GM21825 (cell line): ENCODE measurements around the gene NUCKS1.
A peak's percentile ranks its signal among the peaks of the same experiment; 100 is the strongest.

ENCODE experiments used
- ATAC-seq: cut with Tn5 transposase; IDR thresholded peaks from one replicate; pipeline ENCODE4 v1.9.1; 2021; ENCODE audit warnings: mild to moderate bottlenecking, moderate library complexity; ENCODE audit not compliant: unreplicated experiment

The NUCKS1 gene

DNA sequence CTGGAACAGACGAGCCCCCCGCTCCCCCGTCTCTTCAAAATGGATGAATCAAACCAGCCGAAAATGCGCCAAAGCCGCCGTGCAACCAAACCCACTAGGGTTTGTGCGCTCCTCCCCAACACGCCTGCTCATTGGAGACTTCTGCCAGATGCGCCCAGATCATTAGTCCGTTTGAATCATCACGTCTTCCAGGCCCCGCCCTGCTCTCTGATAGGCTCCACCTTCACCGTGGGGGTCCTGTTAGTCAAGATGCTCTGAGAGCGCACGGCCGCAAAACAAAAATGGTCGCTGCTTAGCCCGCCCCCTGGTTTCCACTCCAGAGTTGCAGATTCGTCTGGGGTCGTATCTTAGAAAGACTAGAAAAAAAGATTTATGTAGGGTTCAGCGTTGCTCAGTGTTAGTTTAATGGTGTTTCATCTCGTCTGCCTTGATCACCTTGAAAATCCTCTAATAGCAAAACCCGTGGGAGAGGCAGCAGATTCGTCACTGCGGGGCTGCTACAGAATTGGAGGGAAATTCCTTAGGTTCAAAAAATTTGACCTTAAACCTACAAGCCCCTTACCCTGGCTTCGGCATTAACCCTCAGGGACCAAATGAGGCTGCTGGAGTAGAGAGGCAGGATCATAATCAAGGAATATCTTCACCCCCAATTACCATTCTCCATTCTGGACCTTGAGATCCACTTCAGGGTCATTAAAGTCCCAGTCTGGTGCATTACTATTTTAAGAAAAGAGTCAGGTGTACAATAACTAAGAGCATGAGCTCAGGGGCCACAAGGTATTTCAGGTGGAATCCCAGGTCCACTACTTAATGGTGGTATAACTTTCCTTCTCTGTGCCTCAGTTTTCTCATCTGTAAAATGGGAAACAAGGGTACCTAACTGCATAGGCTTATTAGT, at the start of gene NUCKS1:
Gene NUCKS1, minus strand, starts transcription at position 45 of the 898 bp plus-strand sequence. CDS start 209 bp downstream, outside the sequence.
- ATAC-seq = peak; percentile 79

- ATAC-seq = no peak
Observed at GRCh38 chr1:205798577-205798976, 48.6 kb upstream of the NUCKS1 start.

DNA sequence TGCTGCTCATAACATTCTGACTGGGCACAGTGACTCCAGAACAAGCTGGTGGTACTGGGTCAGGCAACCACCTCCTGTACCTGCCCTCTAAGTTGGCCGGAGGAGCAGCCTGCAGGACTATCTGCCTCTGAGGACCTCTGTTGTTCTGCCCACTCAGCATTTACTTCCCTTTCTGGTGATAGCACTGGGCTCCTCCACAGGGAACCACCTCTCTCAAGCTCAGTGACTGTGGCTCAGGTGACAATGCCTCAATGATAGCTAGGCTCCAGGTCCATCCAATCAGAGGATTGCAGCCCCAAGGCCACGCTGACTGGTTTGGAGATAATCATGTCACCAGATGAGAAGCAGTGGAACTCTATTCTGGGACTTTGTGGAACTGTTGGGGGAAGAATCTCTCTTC, 47.2 kb upstream of the NUCKS1 start:
- no peak for ATAC-seq

DNA sequence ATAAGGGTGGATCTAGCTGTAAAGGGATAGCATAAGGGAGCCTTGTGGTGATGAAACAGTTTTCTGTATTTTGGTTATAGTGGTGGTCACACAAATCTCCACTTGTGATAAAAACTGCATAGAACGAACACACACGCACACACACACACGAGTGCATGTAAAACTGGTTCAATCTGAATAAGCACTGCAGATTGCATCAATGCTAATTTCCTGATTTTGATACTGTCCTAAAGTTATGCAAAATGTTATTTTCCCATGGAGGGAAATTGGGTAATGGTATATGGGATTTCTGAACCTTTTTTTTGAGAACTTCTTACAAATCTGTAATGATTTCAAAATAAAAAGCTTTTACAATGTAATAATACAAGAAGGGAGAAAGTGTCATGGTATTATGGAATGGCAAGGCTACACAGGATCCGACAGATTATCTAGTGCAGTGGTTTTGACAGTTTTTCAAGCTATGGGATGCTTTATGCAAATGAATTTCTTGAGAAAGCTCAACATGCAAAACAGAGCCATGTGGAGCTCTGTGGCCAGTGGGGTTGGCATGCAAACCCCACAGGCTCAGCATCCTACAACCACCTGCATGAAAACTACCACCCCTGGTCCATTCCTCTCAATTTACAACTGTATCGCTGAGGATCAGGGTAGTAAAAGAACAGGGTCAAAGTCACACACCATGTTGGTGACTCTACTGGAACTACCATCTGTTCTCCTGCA, 44.2 kb upstream of the NUCKS1 start:
- ATAC-seq = no peak

- no peak for ATAC-seq
Observed at GRCh38 chr1:205792961-205793673, 43.1 kb upstream of the NUCKS1 start.

- ATAC-seq = no peak
Observed at GRCh38 chr1:205792481-205792881, 42.5 kb upstream of the NUCKS1 start.

- no peak for ATAC-seq
Observed at GRCh38 chr1:205791568-205792180, 41.7 kb upstream of the NUCKS1 start.

DNA sequence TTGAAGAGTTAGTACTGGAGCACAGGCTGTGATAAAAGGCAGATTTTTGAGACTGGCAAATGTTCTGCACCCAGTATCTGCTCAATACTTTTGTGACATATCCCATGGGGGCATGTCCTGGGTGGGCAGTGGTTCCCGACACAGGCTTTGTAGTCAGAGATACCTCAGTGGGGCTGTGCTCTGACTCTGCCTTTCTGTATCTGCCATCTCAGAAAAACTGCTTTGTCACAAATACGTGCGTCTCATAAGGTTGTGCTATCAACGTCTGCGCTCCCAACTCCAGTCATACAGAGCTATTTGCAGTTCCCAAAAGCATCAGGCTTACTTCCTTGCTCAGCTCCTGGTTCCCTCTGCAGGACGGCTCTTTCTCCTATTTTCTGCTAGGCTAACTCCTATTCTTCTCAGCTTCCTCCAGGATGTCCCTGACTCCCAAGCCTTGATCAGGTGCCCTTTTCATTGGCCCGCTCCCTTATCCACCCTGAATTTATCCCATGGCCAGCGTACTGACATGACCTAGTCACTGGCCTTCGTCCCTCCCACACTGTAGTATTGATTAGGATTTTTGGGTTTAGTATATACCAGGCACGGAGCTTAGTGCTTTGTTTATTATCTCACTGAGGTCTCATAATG, 37.4 kb upstream of the NUCKS1 start:
- no peak for ATAC-seq

GRCh38 chr1:205786601-205787000, 36.6 kb upstream of the NUCKS1 start:
- ATAC-seq = no peak

DNA sequence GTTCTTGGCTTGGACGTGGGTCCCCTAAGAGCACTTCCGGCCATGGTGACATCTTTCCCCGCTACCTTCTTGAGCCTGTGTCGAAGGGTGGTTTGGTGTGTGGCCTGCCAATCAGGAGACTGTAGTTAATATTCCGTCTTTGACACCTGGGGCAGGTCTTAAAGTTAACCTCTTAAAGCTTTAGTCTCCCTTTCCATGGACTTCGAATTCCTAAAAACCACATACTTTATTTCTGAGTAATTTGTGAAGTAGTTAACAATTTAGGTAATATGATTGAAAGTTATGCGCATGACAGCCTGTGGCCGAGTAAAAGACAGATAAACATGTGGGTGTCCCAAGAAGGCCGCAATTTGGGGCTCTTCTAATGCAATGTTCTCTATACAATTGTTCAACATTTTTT, 35.5 kb upstream of the NUCKS1 start:
- ATAC-seq = no peak

GRCh38 chr1:205783904-205784303, 33.9 kb upstream of the NUCKS1 start:
- ATAC-seq = no peak

- no peak for ATAC-seq
Observed at GRCh38 chr1:205783433-205783795, 33.4 kb upstream of the NUCKS1 start.

DNA sequence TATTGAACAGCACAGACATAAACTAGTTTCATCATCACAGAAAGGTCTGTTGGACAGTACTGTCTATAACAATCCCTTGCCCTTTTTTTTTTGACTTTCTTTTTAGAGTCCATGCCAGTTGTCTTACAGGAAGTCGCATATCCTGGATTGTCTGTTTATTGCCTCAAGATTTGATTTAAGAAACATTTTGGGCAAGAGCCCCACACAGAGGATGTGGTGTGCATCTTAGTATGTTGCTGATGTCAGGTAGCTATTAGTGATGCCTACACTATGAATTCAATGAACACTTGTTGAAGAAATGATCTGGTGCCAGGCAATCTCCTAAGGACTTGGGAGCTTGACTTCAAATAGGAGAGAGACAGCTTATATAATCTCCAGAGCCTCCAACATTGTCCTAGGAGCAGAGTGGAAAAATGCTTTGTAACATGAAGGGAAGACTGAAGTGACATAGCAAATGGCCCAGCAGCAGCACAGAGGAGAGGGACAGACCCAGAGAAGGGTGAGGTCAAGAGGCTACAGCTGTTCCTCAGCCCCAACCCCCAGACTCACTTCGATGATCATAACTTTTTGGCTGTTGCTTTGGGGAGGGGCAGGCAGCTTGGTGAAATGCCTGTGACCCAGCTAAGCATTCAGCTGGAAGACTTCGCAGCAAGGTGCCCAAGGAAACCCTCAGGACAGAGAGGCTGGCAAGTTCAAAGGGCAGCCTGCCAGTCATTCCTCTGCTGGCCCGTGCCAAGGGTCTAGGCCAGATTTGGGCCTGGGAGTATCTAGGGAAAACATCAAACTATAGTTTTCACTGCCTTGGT, 32.8 kb upstream of the NUCKS1 start:
- ATAC-seq = no peak

- no peak for ATAC-seq
Observed at GRCh38 chr1:205780335-205780734, 30.4 kb upstream of the NUCKS1 start.

GRCh38 chr1:205777994-205778393, 28.0 kb upstream of the NUCKS1 start:
- no peak for ATAC-seq

GRCh38 chr1:205775717-205776056, 25.7 kb upstream of the NUCKS1 start:
- no peak for ATAC-seq

- peak; percentile 71 for ATAC-seq
Observed at GRCh38 chr1:205775015-205775716, 25.2 kb upstream of the NUCKS1 start, which contains the start of gene RAB29. TSS of gene RAB29 (minus strand) at chr1:205775482. CDS start at chr1:205774956, 526 bp downstream.

- no peak for ATAC-seq
Observed at GRCh38 chr1:205774198-205775014, 24.4 kb upstream of the NUCKS1 start.
